Stimulated activated CD4-positive, alpha-beta T cell treated with anti-CD3 and anti-CD28 coated beads, Interleukin-1b, Interleukin-23, amount 100 ng/mL, for 1 hour (primary cell): ENCODE measurements around the gene BATF.

Source experiments
- DNase-seq, 2 donors: peaks; one replicate each; pipeline ENCODE4 v3.0.0-alpha.2; 2020; ENCODE audit warnings: low read depth in 2 of 2

BATF gene

DNA sequence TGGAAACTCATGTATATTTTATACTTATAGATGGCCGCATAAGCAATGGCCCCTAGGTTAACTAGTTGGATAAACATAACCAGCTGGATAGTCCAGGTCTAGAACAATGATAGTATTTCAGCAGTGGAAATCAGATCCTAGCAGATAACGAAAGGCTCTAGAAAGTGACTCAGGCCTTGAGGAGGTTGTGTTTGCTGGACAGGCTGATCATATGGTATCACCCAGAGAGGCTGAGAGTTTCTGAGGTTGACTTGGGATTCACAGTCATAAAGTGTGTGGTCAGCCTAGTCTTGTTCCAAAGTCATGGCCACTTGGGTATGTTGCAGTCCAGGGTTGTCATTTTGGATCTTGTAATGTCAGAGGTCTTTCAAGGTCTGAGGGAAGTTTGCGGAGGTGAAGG, 73.0 kb downstream of the BATF start:
- DNase-seq: no peak
